Stomach (tissue), 4 donors: Measurements from ENCODE around the gene TMEM242.

Experiments used
- CTCF ChIP-seq, 7 experiments: fragments of 450-650 bp in 4 of 7; fragments of 200-600 bp in 3 of 7; sonication (generic) in 3 of 7; IDR thresholded peaks; one replicate each; pipeline ENCODE4 v1.5.1; 2016 to 2019; ENCODE audit warnings: antibody characterized with exemption in 7 of 7, control low read depth in 2 of 7, mild to moderate bottlenecking in 1 of 7
- EP300 ChIP-seq: sonication (generic); formaldehyde crosslinking; IDR thresholded peaks from one replicate; pipeline ENCODE4 v1.6.1; 2017; ENCODE audit warnings: antibody characterized with exemption
- POLR2AphosphoS5 ChIP-seq, 3 donors: sonication (generic); formaldehyde crosslinking; IDR thresholded peaks; one replicate each; pipeline ENCODE4 v1.6.1; 2016; ENCODE audit warnings: antibody characterized with exemption in 3 of 3

DNA sequence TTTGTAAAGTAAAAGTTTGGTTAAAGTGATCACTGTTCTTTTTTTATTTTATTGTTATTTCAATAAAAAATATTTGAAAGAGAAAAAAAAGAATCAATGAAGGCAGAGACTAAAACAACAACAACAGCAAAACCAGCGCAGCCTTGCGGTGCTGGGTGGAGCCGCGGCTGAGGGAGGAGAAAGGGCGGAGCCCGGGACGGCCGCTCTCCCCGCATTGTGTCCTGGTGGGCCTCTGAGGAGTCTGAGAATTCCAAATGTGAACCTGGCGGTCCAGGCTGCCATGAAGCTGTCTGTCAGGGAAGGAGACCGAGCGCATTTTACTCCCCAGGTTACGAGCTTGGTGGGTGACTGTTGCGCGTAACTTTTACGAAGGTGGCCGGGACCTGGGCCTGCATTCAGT lies 43.2 kb downstream of the TMEM242 start:
- TF ChIP-seq CTCF (IDR thresholded peaks at IDR 0.05) (no peak), EP300 (no peak), POLR2AphosphoS5 (IDR thresholded peaks at IDR 0.05) (no peak)
